DOHH2 (cell line): ENCODE results near the gene PRKAG3.

Source experiments
- EZH2phosphoT487 ChIP-seq: fragments of 200-600 bp; sonication (generic); IDR thresholded peaks from 2 replicates; pipeline ENCODE4 v1.6.1; 2017; ENCODE audit warnings: borderline replicate concordance, mild to moderate bottlenecking, antibody characterized with exemption, low read length, moderate library complexity, mixed read lengths
- TF ChIP-seq, protein P1 (sequence below): fragments of 200-600 bp; sonication (generic); IDR thresholded peaks from one replicate; pipeline ENCODE4 v1.5.1; 2014; ENCODE audit warnings: antibody characterized with exemption, mild to moderate bottlenecking, low read depth, low read length; ENCODE audit not compliant: poor library complexity, severe bottlenecking

DNA sequence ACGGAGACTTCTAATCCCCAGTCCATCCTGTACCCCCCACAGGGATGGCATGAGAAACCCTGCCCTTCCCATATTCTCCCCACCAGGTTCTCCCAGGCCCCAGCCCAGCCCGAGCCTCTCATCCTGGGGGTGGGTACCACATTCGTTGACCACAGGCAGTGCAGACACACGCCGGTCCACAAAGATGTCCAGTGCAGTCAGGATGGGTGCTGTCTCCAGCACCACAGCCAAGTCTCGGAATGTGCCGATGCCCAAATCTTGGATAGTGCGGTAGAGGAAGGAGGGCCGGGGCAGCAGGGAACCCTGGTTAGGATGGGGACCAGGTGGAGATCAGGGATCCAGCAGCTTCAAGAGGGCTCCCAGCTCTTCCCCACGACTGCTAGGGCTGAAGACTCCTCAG is 4.8 kb downstream of the PRKAG3 start:
- TF ChIP-seq, protein P1, sequence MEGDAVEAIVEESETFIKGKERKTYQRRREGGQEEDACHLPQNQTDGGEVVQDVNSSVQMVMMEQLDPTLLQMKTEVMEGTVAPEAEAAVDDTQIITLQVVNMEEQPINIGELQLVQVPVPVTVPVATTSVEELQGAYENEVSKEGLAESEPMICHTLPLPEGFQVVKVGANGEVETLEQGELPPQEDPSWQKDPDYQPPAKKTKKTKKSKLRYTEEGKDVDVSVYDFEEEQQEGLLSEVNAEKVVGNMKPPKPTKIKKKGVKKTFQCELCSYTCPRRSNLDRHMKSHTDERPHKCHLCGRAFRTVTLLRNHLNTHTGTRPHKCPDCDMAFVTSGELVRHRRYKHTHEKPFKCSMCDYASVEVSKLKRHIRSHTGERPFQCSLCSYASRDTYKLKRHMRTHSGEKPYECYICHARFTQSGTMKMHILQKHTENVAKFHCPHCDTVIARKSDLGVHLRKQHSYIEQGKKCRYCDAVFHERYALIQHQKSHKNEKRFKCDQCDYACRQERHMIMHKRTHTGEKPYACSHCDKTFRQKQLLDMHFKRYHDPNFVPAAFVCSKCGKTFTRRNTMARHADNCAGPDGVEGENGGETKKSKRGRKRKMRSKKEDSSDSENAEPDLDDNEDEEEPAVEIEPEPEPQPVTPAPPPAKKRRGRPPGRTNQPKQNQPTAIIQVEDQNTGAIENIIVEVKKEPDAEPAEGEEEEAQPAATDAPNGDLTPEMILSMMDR = no peak
- no peak for TF ChIP-seq EZH2phosphoT487
